ENCODE data around the gene AKAP13.
A peak's percentile ranks its signal among the peaks of the same experiment; 100 is the strongest.

Gene AKAP13

GRCh38 chr15:85473455-85473854, 93.1 kb downstream of the AKAP13 start (continued):
- TF ChIP-seq ZNF18 (tag by site-specific recombination; IDR thresholded peaks at IDR 0.05) (no peak), ZNF280D (tag by site-specific recombination; IDR thresholded peaks at IDR 0.05) (no peak), GLIS2 (tag by site-specific recombination; IDR thresholded peaks at IDR 0.05) (peak; percentile 44), PRDM1 (tag by site-specific recombination; IDR thresholded peaks at IDR 0.05) (no peak), REPIN1 (tag by site-specific recombination; IDR thresholded peaks at IDR 0.05; ENCODE audit: low read depth) (no peak), ZNF785 (tag by site-specific recombination; IDR thresholded peaks at IDR 0.05) (no peak), ZNF449 (tag by site-specific recombination; IDR thresholded peaks at IDR 0.05) (peak; percentile 93), ZNF624 (tag by site-specific recombination; IDR thresholded peaks at IDR 0.05) (no peak), KLF16 (tag by site-specific recombination; IDR thresholded peaks at IDR 0.05) (no peak), ZBTB6 (tag by site-specific recombination; IDR thresholded peaks at IDR 0.05) (no peak), ZBTB17 (tag by site-specific recombination; IDR thresholded peaks at IDR 0.05) (peak; percentile 61; the same call in 1 of the 2 replicates), TRIM28 (IDR thresholded peaks at IDR 0.05; ENCODE audit: borderline replicate concordance, low read length) (0 out of 2 replicates have a peak, but pooled peaks have one; percentile 44), SP7 (tag by site-specific recombination; IDR thresholded peaks at IDR 0.05) (0 out of 2 replicates have a peak, but pooled peaks have one; percentile 15), TCF7L2 (IDR thresholded peaks at IDR 0.05; ENCODE audit: borderline replicate concordance, low read depth, low read length) (no peak), IKZF3 (tag by site-specific recombination; IDR thresholded peaks at IDR 0.05) (no peak), ZNF585B (tag by site-specific recombination; IDR thresholded peaks at IDR 0.05) (no peak), BCL6B (tag by site-specific recombination; IDR thresholded peaks at IDR 0.05) (no peak), PRDM6 (tag by site-specific recombination; IDR thresholded peaks at IDR 0.05) (no peak), ZBTB26 (tag by site-specific recombination; optimal IDR thresholded peaks at IDR 0.05) (no peak), PRDM10 (tag by site-specific recombination; IDR thresholded peaks at IDR 0.05) (peak; percentile 85), ZNF830 (tag by site-specific recombination; IDR thresholded peaks at IDR 0.05; ENCODE audit: low read depth) (no peak), ZFP69B (tag by site-specific recombination; IDR thresholded peaks at IDR 0.05) (no peak), ZNF394 (tag by site-specific recombination; IDR thresholded peaks at IDR 0.05; ENCODE audit: borderline replicate concordance) (no peak), ZNF558 (tag by site-specific recombination; IDR thresholded peaks at IDR 0.05) (no peak), ZNF658 (tag by site-specific recombination; IDR thresholded peaks at IDR 0.05) (no peak)

Data from HEK293 (cell line).